ENCODE data around the gene UBXN4. TPM values are rescaled to one million over a fixed set of nuclear protein-coding genes. Genes with fewer than 3 reads are reported as not detected.

Gene UBXN4
- total RNA-seq, 1 experiment from 2014 or later, result 99.3 TPM

GRCh38 chr2:135742325-135742757, 686 bp downstream of the UBXN4 start:
- intact Hi-C loops (cut with micrococcal nuclease; ENCODE audit: unreplicated experiment), result loop anchor here (1.0 kb wide), 1 partner anchor 211 kb away; the partner anchor contains the start of genes R3HDM1 and ZRANB3
- Mint-ChIP-seq H3K4me3 (ENCODE audit: unreplicated experiment) (peak overlapping the region; percentile 90), H3K36me3 (ENCODE audit: insufficient read depth, unreplicated experiment) (peaks cover 24% of the 10 kb centered on the region), H3K4me1 (ENCODE audit: low read depth, unreplicated experiment) (peaks cover 8% of the 10 kb centered on the region), H3K27ac (ENCODE audit: unreplicated experiment) (peak overlapping the region; percentile 89), H3K27me3 (ENCODE audit: insufficient read depth, unreplicated experiment) (no peaks in the 10 kb centered on the region), H3K9me3 (ENCODE audit: unreplicated experiment) (no peaks in the 10 kb centered on the region)
- Histone ChIP-seq H3K9me3 (no peaks in the 10 kb centered on the region), H3K4me1 (peaks cover 18% of the 10 kb centered on the region; the same call in 1 of the 2 replicates), H3K36me3 (ENCODE audit: control insufficient read depth, insufficient read depth, low read length) (no peaks in the 10 kb centered on the region), H3K4me3 (ENCODE audit: low read depth, low read length) (peak overlapping the region; percentile 92), H3K27me3 (replicated peaks; ENCODE audit: control insufficient read depth, insufficient read depth, low read length) (no peaks in the 10 kb centered on the region)
- POLR2A ChIA-PET, result interaction anchor here (0.6 to 0.8 kb wide), 2 partner anchors 113 to 211 kb away, joined by 3 to 7 read pairs; partner anchors contain the start of gene ZRANB3
- no peak for TF ChIP-seq CTCF (IDR thresholded peaks at IDR 0.05; ENCODE audit: insufficient read depth in 1 of 2, low read depth in 1 of 2, low read length in 1 of 2, severe bottlenecking in 1 of 2, unreplicated experiment in 1 of 2)
- peak; percentile 42 to 66 for DNase-seq
- no TSS peak for BruUV-seq (replicated peaks)
- CTCF ChIA-PET, result no interaction called here

GRCh38 chr2:135743860-135744259, 2.2 kb downstream of the UBXN4 start:
- H3K4me1 ChIP-seq, result peaks cover 18% of the 10 kb centered on the region; the same call in 1 of the 2 replicates
- Mint-ChIP-seq H3K27me3 (ENCODE audit: insufficient read depth, unreplicated experiment) (no peaks in the 10 kb centered on the region), H3K27ac (ENCODE audit: unreplicated experiment) (peak overlapping the region; percentile 28), H3K9me3 (ENCODE audit: unreplicated experiment) (no peaks in the 10 kb centered on the region), H3K4me3 (ENCODE audit: unreplicated experiment) (peak overlapping the region; percentile 90), H3K4me1 (ENCODE audit: low read depth, unreplicated experiment) (peaks cover 8% of the 10 kb centered on the region), H3K36me3 (ENCODE audit: insufficient read depth, unreplicated experiment) (peaks cover 39% of the 10 kb centered on the region)
- no peak for TF ChIP-seq CTCF (IDR thresholded peaks at IDR 0.05; ENCODE audit: insufficient read depth in 1 of 2, low read depth in 1 of 2, low read length in 1 of 2, severe bottlenecking in 1 of 2, unreplicated experiment in 1 of 2)
- BruUV-seq (replicated peaks), result no TSS peak
- H3K27me3 ChIP-seq (replicated peaks; ENCODE audit: control insufficient read depth, insufficient read depth, low read length), result no peaks in the 10 kb centered on the region
- CTCF ChIA-PET, result interaction anchor here (1.0 kb wide), 1 partner anchor 213 kb away, joined by 3 read pairs; the partner anchor contains the start of genes R3HDM1 and ZRANB3
- no peak for DNase-seq
- H3K36me3 ChIP-seq (ENCODE audit: control insufficient read depth, insufficient read depth, low read length), result 0 out of 2 replicates have a peak, but pooled peaks cover 2% of the 10 kb centered on the region
- no peak overlapping the region for H3K4me3 ChIP-seq (ENCODE audit: low read depth, low read length)
- intact Hi-C loops (cut with micrococcal nuclease; ENCODE audit: unreplicated experiment), result no loop called here
- no peaks in the 10 kb centered on the region for H3K9me3 ChIP-seq
- POLR2A ChIA-PET, result no interaction called here

- H3K9me3 ChIP-seq, result no peaks in the 10 kb centered on the region
- Mint-ChIP-seq H3K27ac (ENCODE audit: unreplicated experiment) (no peak overlapping the region), H3K4me1 (ENCODE audit: low read depth, unreplicated experiment) (peaks cover 8% of the 10 kb centered on the region), H3K9me3 (ENCODE audit: unreplicated experiment) (no peaks in the 10 kb centered on the region), H3K27me3 (ENCODE audit: insufficient read depth, unreplicated experiment) (no peaks in the 10 kb centered on the region), H3K4me3 (ENCODE audit: unreplicated experiment) (no peak overlapping the region), H3K36me3 (ENCODE audit: insufficient read depth, unreplicated experiment) (peaks cover 49% of the 10 kb centered on the region)
- ChIA-PET POLR2A (no interaction called here), CTCF (interaction anchor here (0.9 to 1.0 kb wide), 2 partner anchors 53 to 214 kb away, joined by 3 read pairs; partner anchors contain the start of genes R3HDM1 and ZRANB3)
- H3K4me1 ChIP-seq, result peaks cover 18% of the 10 kb centered on the region; the same call in 1 of the 2 replicates
- H3K27me3 ChIP-seq (replicated peaks; ENCODE audit: control insufficient read depth, insufficient read depth, low read length), result no peaks in the 10 kb centered on the region
- BruUV-seq (replicated peaks), result no TSS peak
- H3K36me3 ChIP-seq (ENCODE audit: control insufficient read depth, insufficient read depth, low read length), result peaks cover 2% of the 10 kb centered on the region; the same call in 1 of the 2 replicates
- DNase-seq, result peak; percentile 49 to 54
- no peak overlapping the region for H3K4me3 ChIP-seq (ENCODE audit: low read depth, low read length)
- no peak for TF ChIP-seq CTCF (IDR thresholded peaks at IDR 0.05; ENCODE audit: insufficient read depth in 1 of 2, low read depth in 1 of 2, low read length in 1 of 2, severe bottlenecking in 1 of 2, unreplicated experiment in 1 of 2)
- intact Hi-C loops (cut with micrococcal nuclease; ENCODE audit: unreplicated experiment), result no loop called here
Measured at GRCh38 chr2:135744760-135745314, 3.2 kb downstream of the UBXN4 start.
